ENCODE measurements around the gene PGAP2. TPM values are rescaled to one million over a fixed set of nuclear protein-coding genes. Genes with fewer than 3 reads are reported as not detected.
"Not testable (repeated sequence)": the region's sequence is repeated elsewhere in the genome, so short reads cannot be mapped to it uniquely, and the experiment has no call there.

Gene PGAP2
- total RNA-seq, 1 experiment from 2014 or later: 30.5 TPM

- DNase-seq (ENCODE audit: low read depth, low spot score) (no peak), ATAC-seq (no peak)
- RAD21 ChIA-PET (ENCODE audit: low non-redundant PET in 1 of 2, low total read pairs in 2 of 2, uncharacterized antibody in 2 of 2, unreplicated experiment in 2 of 2): no interaction called here
- intact Hi-C loops (cut with micrococcal nuclease): no loop called here
- Histone ChIP-seq H3K4me3 (replicated peaks in 1 of 2; ENCODE audit: low read depth in 1 of 2, low read length in 2 of 2) (no peak overlapping the region), H3K27me3 (ENCODE audit: insufficient read depth, low read length) (no peaks in the 10 kb centered on the region), H2AFZ (ENCODE audit: low read depth, low read length, poor library complexity, severe bottlenecking) (no peak overlapping the region), H3K4me2 (ENCODE audit: low read length) (no peak overlapping the region), H3K9me3 (ENCODE audit: control insufficient read depth in 1 of 2, insufficient read depth in 1 of 2, low read depth in 1 of 2, low read length in 2 of 2) (no peaks in the 10 kb centered on the region), H4K20me1 (ENCODE audit: insufficient read depth) (no peaks in the 10 kb centered on the region), H3K9ac (ENCODE audit: low read length) (no peak overlapping the region), H3K27ac (ENCODE audit: low read depth, low read length) (no peak overlapping the region), H3K36me3 (ENCODE audit: control insufficient read depth in 1 of 2, insufficient read depth in 2 of 2, low read length in 2 of 2) (no peaks in the 10 kb centered on the region; a peak in 1 of 4 replicates), H3K4me1 (ENCODE audit: control insufficient read depth in 1 of 2, insufficient read depth in 2 of 2, low read length in 2 of 2) (peaks cover 5 to 19% of the 10 kb centered on the region in 2 experiments; a peak in 3 of 4 replicates), H3K79me2 (ENCODE audit: insufficient read depth, low read length) (no peaks in the 10 kb centered on the region), H3K9me2 (ENCODE audit: insufficient read depth) (no peaks in the 10 kb centered on the region)
- CTCF ChIA-PET: no interaction called here
- no TSS peak for BruUV-seq (replicated peaks)
- POLR2A ChIA-PET: interaction anchor here (0.6 kb wide), 1 partner anchor 13 kb away, joined by 3 read pairs; the partner anchor contains the start of gene NUP98
- TF ChIP-seq YY1 (IDR thresholded peaks at IDR 0.05; ENCODE audit: extremely low read depth, insufficient replicate concordance, low read depth, low read length) (no peak), SP1 (IDR thresholded peaks at IDR 0.05; ENCODE audit: low read depth) (no peak), CEBPB (IDR thresholded peaks at IDR 0.05; ENCODE audit: low read depth) (no peak)
These were observed 2.6 kb downstream of the PGAP2 start for GRCh38 chr11:3810951-3811350.

- intact Hi-C loops (cut with micrococcal nuclease); H3K79me2 ChIP-seq (ENCODE audit: insufficient read depth, low read length); POLR2A ChIA-PET; H3K9ac ChIP-seq (ENCODE audit: low read length); H3K9me2 ChIP-seq (ENCODE audit: insufficient read depth); RAD21 ChIA-PET (ENCODE audit: low non-redundant PET in 1 of 2, low total read pairs in 2 of 2, uncharacterized antibody in 2 of 2, unreplicated experiment in 2 of 2); H2AFZ ChIP-seq (ENCODE audit: low read depth, low read length, poor library complexity, severe bottlenecking); DNase-seq (ENCODE audit: low read depth, low spot score); BruUV-seq (replicated peaks); H4K20me1 ChIP-seq (ENCODE audit: insufficient read depth); H3K9me3 ChIP-seq (ENCODE audit: control insufficient read depth in 1 of 2, insufficient read depth in 1 of 2, low read depth in 1 of 2, low read length in 2 of 2); H3K27ac ChIP-seq (ENCODE audit: low read depth, low read length); ATAC-seq; H3K36me3 ChIP-seq (ENCODE audit: control insufficient read depth in 1 of 2, insufficient read depth in 2 of 2, low read length in 2 of 2); CTCF ChIA-PET; H3K4me3 ChIP-seq (replicated peaks in 1 of 2; ENCODE audit: low read depth in 1 of 2, low read length in 2 of 2); H3K27me3 ChIP-seq (ENCODE audit: insufficient read depth, low read length); H3K4me2 ChIP-seq (ENCODE audit: low read length); H3K4me1 ChIP-seq (ENCODE audit: control insufficient read depth in 1 of 2, insufficient read depth in 2 of 2, low read length in 2 of 2): not testable (repeated sequence)
These were observed 6.5 kb downstream of the PGAP2 start for GRCh38 chr11:3814832-3815231.

- ChIA-PET RAD21 (ENCODE audit: low non-redundant PET in 1 of 2, low total read pairs in 2 of 2, uncharacterized antibody in 2 of 2, unreplicated experiment in 2 of 2) (no interaction called here), CTCF (no interaction called here), POLR2A (no interaction called here)
- Histone ChIP-seq H3K79me2 (ENCODE audit: insufficient read depth, low read length) (no peaks in the 10 kb centered on the region), H3K27ac (ENCODE audit: low read depth, low read length) (no peak overlapping the region), H3K9ac (ENCODE audit: low read length) (no peak overlapping the region), H3K9me2 (ENCODE audit: insufficient read depth) (no peaks in the 10 kb centered on the region), H4K20me1 (ENCODE audit: insufficient read depth) (no peaks in the 10 kb centered on the region), H3K9me3 (ENCODE audit: control insufficient read depth in 1 of 2, insufficient read depth in 1 of 2, low read depth in 1 of 2, low read length in 2 of 2) (no peaks in the 10 kb centered on the region), H2AFZ (ENCODE audit: low read depth, low read length, poor library complexity, severe bottlenecking) (no peak overlapping the region), H3K4me1 (ENCODE audit: control insufficient read depth in 1 of 2, insufficient read depth in 2 of 2, low read length in 2 of 2) (peaks cover 2 to 8% of the 10 kb centered on the region in 2 experiments; a peak in 1 of 4 replicates), H3K4me2 (ENCODE audit: low read length) (no peak overlapping the region), H3K27me3 (ENCODE audit: insufficient read depth, low read length) (no peaks in the 10 kb centered on the region), H3K4me3 (replicated peaks in 1 of 2; ENCODE audit: low read depth in 1 of 2, low read length in 2 of 2) (no peak overlapping the region), H3K36me3 (ENCODE audit: control insufficient read depth in 1 of 2, insufficient read depth in 2 of 2, low read length in 2 of 2) (no peaks in the 10 kb centered on the region)
- TF ChIP-seq ZFX (IDR thresholded peaks at IDR 0.05): no peak
- no peak for TF ChIP-seq FOSL1 (IDR thresholded peaks at IDR 0.05; ENCODE audit: low read depth)
- no peak for TF ChIP-seq EZH2phosphoT487 (IDR thresholded peaks at IDR 0.05; ENCODE audit: borderline replicate concordance)
- no peak for TF ChIP-seq POLR2A (IDR thresholded peaks at IDR 0.05; ENCODE audit: borderline replicate concordance, extremely low read depth, insufficient read depth, insufficient read length)
- no peak for TF ChIP-seq ATF3 (IDR thresholded peaks at IDR 0.05)
- no peak for TF ChIP-seq SRF (IDR thresholded peaks at IDR 0.05; ENCODE audit: low read depth)
- TF ChIP-seq EGR1 (IDR thresholded peaks at IDR 0.05; ENCODE audit: low read depth): no peak
- intact Hi-C loops (cut with micrococcal nuclease): no loop called here
- DNase-seq (ENCODE audit: low read depth, low spot score) (no peak), ATAC-seq (no peak)
- no TSS peak for BruUV-seq (replicated peaks)
These were observed 7.5 kb downstream of the PGAP2 start for GRCh38 chr11:3815845-3816244.

All from HCT116 (cell line).